MM.1S (cell line): Measurements from ENCODE around the gene DPY19L2.
"Not testable (repeated sequence)": the region's sequence is repeated elsewhere in the genome, so short reads cannot be mapped to it uniquely, and the experiment has no call there.

ENCODE experiments used
- EZH2 ChIP-seq: fragments of 300-600 bp; sonication (generic); optimal IDR thresholded peaks from 2 replicates; pipeline ENCODE3; 2017; ENCODE audit warnings: low read depth, mild to moderate bottlenecking, antibody characterized with exemption, low read length, mixed read lengths
- TF ChIP-seq, protein P1 (sequence below): fragments of 300-600 bp; sonication (generic); IDR thresholded peaks from 2 replicates; pipeline ENCODE4 v1.5.1; 2016; ENCODE audit warnings: antibody characterized with exemption, low read length, mixed read lengths

DNA sequence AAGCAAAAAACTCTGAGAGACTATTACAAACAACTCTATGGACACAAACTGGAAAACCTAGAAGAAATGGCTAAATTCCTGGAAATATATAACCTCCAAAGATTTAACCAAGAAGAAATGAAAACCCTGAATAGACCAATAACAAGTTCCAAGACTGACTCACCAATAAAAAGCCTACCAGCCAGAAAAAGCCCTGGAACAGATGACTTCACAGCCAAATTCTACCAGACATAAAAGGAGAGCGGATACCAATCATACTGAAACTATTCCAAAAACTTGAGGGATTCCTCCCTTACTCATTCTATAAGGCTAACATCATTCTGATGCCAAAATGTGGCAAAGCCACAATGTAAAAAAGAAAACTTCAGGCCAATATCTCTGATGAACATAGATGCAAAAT lies 18.8 kb downstream of the DPY19L2 start:
- TF ChIP-seq, protein P1, sequence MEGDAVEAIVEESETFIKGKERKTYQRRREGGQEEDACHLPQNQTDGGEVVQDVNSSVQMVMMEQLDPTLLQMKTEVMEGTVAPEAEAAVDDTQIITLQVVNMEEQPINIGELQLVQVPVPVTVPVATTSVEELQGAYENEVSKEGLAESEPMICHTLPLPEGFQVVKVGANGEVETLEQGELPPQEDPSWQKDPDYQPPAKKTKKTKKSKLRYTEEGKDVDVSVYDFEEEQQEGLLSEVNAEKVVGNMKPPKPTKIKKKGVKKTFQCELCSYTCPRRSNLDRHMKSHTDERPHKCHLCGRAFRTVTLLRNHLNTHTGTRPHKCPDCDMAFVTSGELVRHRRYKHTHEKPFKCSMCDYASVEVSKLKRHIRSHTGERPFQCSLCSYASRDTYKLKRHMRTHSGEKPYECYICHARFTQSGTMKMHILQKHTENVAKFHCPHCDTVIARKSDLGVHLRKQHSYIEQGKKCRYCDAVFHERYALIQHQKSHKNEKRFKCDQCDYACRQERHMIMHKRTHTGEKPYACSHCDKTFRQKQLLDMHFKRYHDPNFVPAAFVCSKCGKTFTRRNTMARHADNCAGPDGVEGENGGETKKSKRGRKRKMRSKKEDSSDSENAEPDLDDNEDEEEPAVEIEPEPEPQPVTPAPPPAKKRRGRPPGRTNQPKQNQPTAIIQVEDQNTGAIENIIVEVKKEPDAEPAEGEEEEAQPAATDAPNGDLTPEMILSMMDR = not testable (repeated sequence)
- not testable (repeated sequence) for TF ChIP-seq EZH2
